ENCODE results near the gene NKD1. TPM values are rescaled to one million over a fixed set of nuclear protein-coding genes. Genes with fewer than 3 reads are reported as not detected.

The NKD1 gene
- total and polyA plus RNA-seq, 12 donors, result 0.67 to 8.9 (median 3.5) TPM

DNA sequence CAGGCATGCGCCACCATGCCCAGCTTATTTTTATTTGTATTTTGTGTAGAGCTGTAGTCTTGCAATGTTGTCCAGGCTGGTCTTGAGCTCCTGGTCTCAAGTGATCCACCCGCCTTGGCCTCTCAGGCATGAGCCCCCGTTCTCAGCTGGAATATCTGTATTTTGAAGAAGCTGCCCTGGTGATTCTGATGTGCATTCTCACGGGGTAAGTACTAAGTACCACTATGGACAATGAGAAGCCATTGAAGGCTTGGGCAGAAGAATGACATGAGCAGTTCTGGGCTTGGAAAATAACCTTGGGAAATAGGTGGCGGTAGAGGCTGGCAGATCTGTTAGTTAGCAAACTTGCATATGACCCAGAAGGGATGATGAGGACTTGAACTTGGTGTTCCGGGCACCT, 15.6 kb upstream of the NKD1 start:
- Histone ChIP-seq H3K27me3 (no peaks in the 10 kb centered on the region), H3K4me3 (no peak overlapping the region), H3K36me3 (replicated peaks in 1 of 2) (no peaks in the 10 kb centered on the region), H3K27ac (no peak overlapping the region), H3K9me3 (replicated peaks in 1 of 3) (no peaks in the 10 kb centered on the region), H3K4me1 (replicated peaks in 1 of 2) (no peaks in the 10 kb centered on the region)
- DNase-seq, result peak in 2 of 7 donors; percentile 2 to 31
- intact Hi-C loops (cut with DNase I), result no loop called here
- no peak for TF ChIP-seq POLR2A (IDR thresholded peaks at IDR 0.05)
- TF ChIP-seq, protein P1, sequence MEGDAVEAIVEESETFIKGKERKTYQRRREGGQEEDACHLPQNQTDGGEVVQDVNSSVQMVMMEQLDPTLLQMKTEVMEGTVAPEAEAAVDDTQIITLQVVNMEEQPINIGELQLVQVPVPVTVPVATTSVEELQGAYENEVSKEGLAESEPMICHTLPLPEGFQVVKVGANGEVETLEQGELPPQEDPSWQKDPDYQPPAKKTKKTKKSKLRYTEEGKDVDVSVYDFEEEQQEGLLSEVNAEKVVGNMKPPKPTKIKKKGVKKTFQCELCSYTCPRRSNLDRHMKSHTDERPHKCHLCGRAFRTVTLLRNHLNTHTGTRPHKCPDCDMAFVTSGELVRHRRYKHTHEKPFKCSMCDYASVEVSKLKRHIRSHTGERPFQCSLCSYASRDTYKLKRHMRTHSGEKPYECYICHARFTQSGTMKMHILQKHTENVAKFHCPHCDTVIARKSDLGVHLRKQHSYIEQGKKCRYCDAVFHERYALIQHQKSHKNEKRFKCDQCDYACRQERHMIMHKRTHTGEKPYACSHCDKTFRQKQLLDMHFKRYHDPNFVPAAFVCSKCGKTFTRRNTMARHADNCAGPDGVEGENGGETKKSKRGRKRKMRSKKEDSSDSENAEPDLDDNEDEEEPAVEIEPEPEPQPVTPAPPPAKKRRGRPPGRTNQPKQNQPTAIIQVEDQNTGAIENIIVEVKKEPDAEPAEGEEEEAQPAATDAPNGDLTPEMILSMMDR (IDR thresholded peaks at IDR 0.05), result no peak
- WGBS, 4 donors, result 90 to 94% (median 92%) methylated on average over 6 of the region's 6 CpGs

DNA sequence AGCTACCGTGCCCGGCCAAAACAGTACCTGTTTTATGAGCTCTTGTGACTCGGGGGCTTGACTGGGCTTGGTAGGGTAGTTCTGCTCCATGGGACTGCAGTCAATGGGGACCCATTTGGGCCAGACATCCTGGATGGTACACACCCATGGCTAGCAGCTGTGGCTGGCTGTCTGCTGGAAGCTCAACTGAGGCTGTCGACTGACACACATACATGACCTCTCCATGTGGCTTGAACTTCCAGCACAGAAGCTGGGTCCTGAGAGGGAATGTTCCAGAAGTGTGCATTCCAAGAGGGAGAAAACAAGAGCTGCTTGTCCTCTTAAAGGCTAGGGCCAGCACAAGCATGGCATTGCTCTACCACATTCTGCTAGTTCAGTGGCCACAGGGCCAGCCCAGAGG, 14.9 kb upstream of the NKD1 start:
- Histone ChIP-seq H3K36me3 (replicated peaks in 1 of 2) (no peaks in the 10 kb centered on the region), H3K4me3 (no peak overlapping the region), H3K9me3 (replicated peaks in 1 of 3) (no peaks in the 10 kb centered on the region), H3K27me3 (no peaks in the 10 kb centered on the region), H3K4me1 (replicated peaks in 1 of 2) (no peaks in the 10 kb centered on the region), H3K27ac (no peak overlapping the region)
- intact Hi-C loops (cut with DNase I), result no loop called here
- DNase-seq, result peak in 2 of 7 donors; percentile 8 to 42
- WGBS, 4 donors, result 78 to 100% (median 85%) methylated on average over 2 to 4 of the region's 4 CpGs
- no peak for TF ChIP-seq POLR2A (IDR thresholded peaks at IDR 0.05)
- TF ChIP-seq, protein P1 (IDR thresholded peaks at IDR 0.05), result no peak

DNA sequence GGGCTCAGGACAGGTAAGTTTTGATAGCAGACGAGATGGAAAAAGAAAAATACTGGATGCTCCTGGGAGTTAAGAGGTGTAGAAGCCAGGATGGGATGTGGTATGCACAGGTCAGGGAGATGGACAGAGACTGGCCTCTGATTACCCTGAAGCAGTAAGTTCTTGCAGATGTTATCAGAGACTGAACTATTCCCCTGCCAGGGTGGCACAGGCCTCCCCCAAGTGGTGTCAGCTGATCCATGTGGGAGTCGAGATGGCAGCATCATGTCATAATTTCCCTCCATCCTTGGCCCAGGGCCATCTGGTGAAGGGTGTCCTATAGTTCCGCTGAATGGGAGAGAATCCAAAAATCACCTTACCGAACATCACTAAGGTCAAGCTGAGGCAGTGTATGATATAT, 14.1 kb upstream of the NKD1 start:
- Histone ChIP-seq H3K4me3 (no peak overlapping the region), H3K27me3 (no peaks in the 10 kb centered on the region), H3K27ac (no peak overlapping the region), H3K9me3 (replicated peaks in 1 of 3) (no peaks in the 10 kb centered on the region), H3K4me1 (replicated peaks in 1 of 2) (no peaks in the 10 kb centered on the region), H3K36me3 (replicated peaks in 1 of 2) (no peaks in the 10 kb centered on the region)
- DNase-seq, result peak in 2 of 7 donors; percentile 10 to 35
- no peak for TF ChIP-seq POLR2A (IDR thresholded peaks at IDR 0.05)
- TF ChIP-seq, protein P1 (IDR thresholded peaks at IDR 0.05), result no peak
- WGBS, 4 donors, result 54 to 80% (median 73%) methylated on average over 4 of the region's 4 CpGs
- intact Hi-C loops (cut with DNase I), result no loop called here

DNA sequence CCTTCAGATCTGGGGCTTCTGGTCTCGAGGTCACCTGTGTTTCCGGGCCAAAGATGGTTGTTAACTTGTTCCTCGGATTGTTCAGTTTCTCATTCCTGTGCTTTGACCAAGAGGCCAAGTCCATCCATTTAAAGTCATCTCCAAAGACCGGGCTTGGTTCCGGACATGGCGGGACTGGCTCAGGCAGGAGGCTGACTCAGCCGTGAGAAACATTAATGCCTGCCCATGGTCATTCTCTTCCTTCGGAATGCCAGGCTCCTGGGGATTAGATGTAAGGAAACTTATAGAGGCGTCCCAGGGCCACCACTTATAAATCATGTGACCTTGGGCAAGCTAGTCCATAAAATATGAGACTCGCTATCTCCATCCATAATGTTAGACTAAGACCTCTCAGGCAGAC, 13.6 kb upstream of the NKD1 start:
- WGBS, 4 donors, result 61 to 83% (median 83%) methylated on average over 3 to 10 of the region's 10 CpGs
- no peaks in the 10 kb centered on the region for H3K36me3 ChIP-seq (replicated peaks in 1 of 2)
- no peaks in the 10 kb centered on the region for H3K4me1 ChIP-seq (replicated peaks in 1 of 2)
- H3K27ac ChIP-seq, result no peak overlapping the region
- intact Hi-C loops (cut with DNase I), result no loop called here
- no peak for TF ChIP-seq POLR2A (IDR thresholded peaks at IDR 0.05)
- TF ChIP-seq, protein P1 (IDR thresholded peaks at IDR 0.05), result no peak
- H3K27me3 ChIP-seq, result no peaks in the 10 kb centered on the region
- no peaks in the 10 kb centered on the region for H3K9me3 ChIP-seq (replicated peaks in 1 of 3)
- no peak overlapping the region for H3K4me3 ChIP-seq
- DNase-seq, result peak in 2 of 7 donors; percentile 3 to 27

Data from adrenal gland (tissue), 12 donors.